ENCODE results near the gene RPS6KA5. TPM values are rescaled to one million over a fixed set of nuclear protein-coding genes. Genes with fewer than 3 reads are reported as not detected.
A peak's percentile ranks its signal among the peaks of the same experiment; 100 is the strongest.
"Not testable (repeated sequence)": the region's sequence is repeated elsewhere in the genome, so short reads cannot be mapped to it uniquely, and the experiment has no call there.

RPS6KA5 gene
- total and polyA plus RNA-seq, 2 donors (not counting 1 experiment from before 2014, with no cell fraction given) = 0.59 to 2.0 TPM

DNA sequence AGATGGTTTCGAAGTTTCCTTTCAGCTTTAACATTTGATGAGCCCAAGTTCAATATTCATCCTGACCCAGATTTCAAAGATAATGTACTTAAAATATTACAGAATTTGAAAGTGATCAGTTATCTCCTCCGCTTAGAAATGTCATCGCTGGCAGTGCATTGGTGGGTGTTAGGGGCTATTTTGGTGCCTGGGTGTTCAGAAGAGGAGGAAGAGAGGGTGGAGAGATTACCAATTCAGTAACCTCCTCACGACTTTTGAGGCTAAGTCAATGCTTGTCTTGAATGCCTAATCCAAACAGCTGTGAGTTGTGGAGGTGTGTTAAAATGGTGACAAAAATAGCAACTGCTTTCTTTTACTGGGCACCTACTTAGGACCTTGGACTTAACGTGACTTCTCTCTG lies 39.7 kb upstream of the RPS6KA5 start:
- no peak overlapping the region for H3K4me2 ChIP-seq (ENCODE audit: extremely low read depth, insufficient read depth, low read length)
- no peak overlapping the region for H3K27ac ChIP-seq (ENCODE audit: insufficient read depth, low read length)
- peaks cover 3% of the 10 kb centered on the region for H3K27me3 ChIP-seq (ENCODE audit: control insufficient read depth, insufficient read depth, low read length)
- no peak overlapping the region for H3K9ac ChIP-seq (ENCODE audit: insufficient read depth, low read length)
- H3K4me1 ChIP-seq (ENCODE audit: control insufficient read depth, extremely low read depth, insufficient read depth, low read length) = no peaks in the 10 kb centered on the region
- H3K36me3 ChIP-seq (ENCODE audit: control insufficient read depth, insufficient read depth, low read length) = no peaks in the 10 kb centered on the region
- no peak overlapping the region for H3K4me3 ChIP-seq (replicated peaks in 1 of 4; ENCODE audit: control extremely low read depth in 1 of 4, insufficient read depth in 1 of 4, low read depth in 3 of 4, low read length in 4 of 4)
- no peak overlapping the region for H2AFZ ChIP-seq (ENCODE audit: low read length)
- TF ChIP-seq, protein P1, sequence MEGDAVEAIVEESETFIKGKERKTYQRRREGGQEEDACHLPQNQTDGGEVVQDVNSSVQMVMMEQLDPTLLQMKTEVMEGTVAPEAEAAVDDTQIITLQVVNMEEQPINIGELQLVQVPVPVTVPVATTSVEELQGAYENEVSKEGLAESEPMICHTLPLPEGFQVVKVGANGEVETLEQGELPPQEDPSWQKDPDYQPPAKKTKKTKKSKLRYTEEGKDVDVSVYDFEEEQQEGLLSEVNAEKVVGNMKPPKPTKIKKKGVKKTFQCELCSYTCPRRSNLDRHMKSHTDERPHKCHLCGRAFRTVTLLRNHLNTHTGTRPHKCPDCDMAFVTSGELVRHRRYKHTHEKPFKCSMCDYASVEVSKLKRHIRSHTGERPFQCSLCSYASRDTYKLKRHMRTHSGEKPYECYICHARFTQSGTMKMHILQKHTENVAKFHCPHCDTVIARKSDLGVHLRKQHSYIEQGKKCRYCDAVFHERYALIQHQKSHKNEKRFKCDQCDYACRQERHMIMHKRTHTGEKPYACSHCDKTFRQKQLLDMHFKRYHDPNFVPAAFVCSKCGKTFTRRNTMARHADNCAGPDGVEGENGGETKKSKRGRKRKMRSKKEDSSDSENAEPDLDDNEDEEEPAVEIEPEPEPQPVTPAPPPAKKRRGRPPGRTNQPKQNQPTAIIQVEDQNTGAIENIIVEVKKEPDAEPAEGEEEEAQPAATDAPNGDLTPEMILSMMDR (conservative IDR thresholded peaks at IDR 0.05 in 1 of 2, IDR thresholded peaks at IDR 0.05 in 1 of 2; ENCODE audit: low read depth in 1 of 2, low read length in 2 of 2) = no peak
- no peak for TF ChIP-seq EZH2 (IDR thresholded peaks at IDR 0.05; ENCODE audit: low read length, missing control alignments)
- DNase-seq (ENCODE audit: low read depth in 2 of 2) = no peak
- no peaks in the 10 kb centered on the region for H3K79me2 ChIP-seq (ENCODE audit: control insufficient read depth, insufficient read depth, low read length)
- no peaks in the 10 kb centered on the region for H4K20me1 ChIP-seq (ENCODE audit: control insufficient read depth, extremely low read depth, insufficient read depth, low read length)
- no peaks in the 10 kb centered on the region for H3K9me3 ChIP-seq (ENCODE audit: control insufficient read depth, insufficient read depth, low read depth, low read length)

DNA sequence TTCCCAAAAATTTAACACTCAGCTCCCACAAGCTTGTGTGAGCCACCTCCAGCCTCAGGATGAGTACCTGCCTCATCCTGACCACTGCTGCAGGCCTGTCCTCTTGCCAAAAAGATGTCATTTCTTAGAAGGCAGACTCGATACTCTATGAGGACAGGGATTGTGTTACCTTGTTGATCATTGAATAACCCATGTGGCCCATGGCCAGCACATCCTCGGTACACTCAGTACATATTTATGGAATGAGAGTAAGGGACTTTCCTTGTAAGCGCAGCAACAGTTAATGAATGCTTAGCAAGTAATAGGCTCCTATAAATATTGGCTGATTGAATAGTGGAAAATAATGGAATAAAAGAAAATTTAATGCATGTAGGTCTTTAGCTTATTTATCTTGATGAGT lies 38.1 kb upstream of the RPS6KA5 start:
- no peaks in the 10 kb centered on the region for H4K20me1 ChIP-seq (ENCODE audit: control insufficient read depth, extremely low read depth, insufficient read depth, low read length)
- H3K4me3 ChIP-seq (replicated peaks in 1 of 4; ENCODE audit: control extremely low read depth in 1 of 4, insufficient read depth in 1 of 4, low read depth in 3 of 4, low read length in 4 of 4) = no peak overlapping the region
- H3K27ac ChIP-seq (ENCODE audit: insufficient read depth, low read length) = no peak overlapping the region
- H3K4me1 ChIP-seq (ENCODE audit: control insufficient read depth, extremely low read depth, insufficient read depth, low read length) = no peaks in the 10 kb centered on the region
- no peak overlapping the region for H2AFZ ChIP-seq (ENCODE audit: low read length)
- DNase-seq (ENCODE audit: low read depth in 2 of 2) = peak in 1 of 2 donors; percentile 44
- no peaks in the 10 kb centered on the region for H3K9me3 ChIP-seq (ENCODE audit: control insufficient read depth, insufficient read depth, low read depth, low read length)
- no peak overlapping the region for H3K4me2 ChIP-seq (ENCODE audit: extremely low read depth, insufficient read depth, low read length)
- TF ChIP-seq, protein P1 (conservative IDR thresholded peaks at IDR 0.05 in 1 of 2, IDR thresholded peaks at IDR 0.05 in 1 of 2; ENCODE audit: low read depth in 1 of 2, low read length in 2 of 2) = no peak
- TF ChIP-seq EZH2 (IDR thresholded peaks at IDR 0.05; ENCODE audit: low read length, missing control alignments) = no peak
- H3K27me3 ChIP-seq (ENCODE audit: control insufficient read depth, insufficient read depth, low read length) = peaks cover 3% of the 10 kb centered on the region
- no peaks in the 10 kb centered on the region for H3K79me2 ChIP-seq (ENCODE audit: control insufficient read depth, insufficient read depth, low read length)
- no peak overlapping the region for H3K9ac ChIP-seq (ENCODE audit: insufficient read depth, low read length)
- no peaks in the 10 kb centered on the region for H3K36me3 ChIP-seq (ENCODE audit: control insufficient read depth, insufficient read depth, low read length)

DNA sequence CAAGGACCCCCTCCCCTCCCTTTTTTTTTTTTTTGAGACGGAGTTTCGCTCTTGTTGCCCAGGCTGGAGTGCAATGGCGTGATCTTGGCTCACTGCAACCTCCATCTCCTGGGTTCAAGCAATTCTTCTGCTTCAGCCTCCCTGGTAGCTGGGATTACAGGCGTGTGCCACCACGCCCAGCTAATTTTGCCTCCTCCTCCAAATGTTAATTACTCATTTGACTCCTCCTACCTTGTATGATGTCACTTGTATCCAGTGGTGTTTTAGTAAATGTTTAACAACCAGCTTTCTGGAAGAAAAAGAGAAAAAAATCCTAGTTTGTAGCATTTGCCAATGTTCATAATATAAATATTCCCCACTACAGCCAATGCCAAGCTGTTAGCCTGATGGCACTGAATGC lies 37.2 kb upstream of the RPS6KA5 start:
- not testable (repeated sequence) for H3K27ac ChIP-seq (ENCODE audit: insufficient read depth, low read length); H3K79me2 ChIP-seq (ENCODE audit: control insufficient read depth, insufficient read depth, low read length); H3K9me3 ChIP-seq (ENCODE audit: control insufficient read depth, insufficient read depth, low read depth, low read length); H3K36me3 ChIP-seq (ENCODE audit: control insufficient read depth, insufficient read depth, low read length); H3K4me1 ChIP-seq (ENCODE audit: control insufficient read depth, extremely low read depth, insufficient read depth, low read length); H3K4me2 ChIP-seq (ENCODE audit: extremely low read depth, insufficient read depth, low read length); H4K20me1 ChIP-seq (ENCODE audit: control insufficient read depth, extremely low read depth, insufficient read depth, low read length); H3K4me3 ChIP-seq (replicated peaks in 1 of 4; ENCODE audit: control extremely low read depth in 1 of 4, insufficient read depth in 1 of 4, low read depth in 3 of 4, low read length in 4 of 4); H2AFZ ChIP-seq (ENCODE audit: low read length); H3K9ac ChIP-seq (ENCODE audit: insufficient read depth, low read length); DNase-seq (ENCODE audit: low read depth in 2 of 2); H3K27me3 ChIP-seq (ENCODE audit: control insufficient read depth, insufficient read depth, low read length)
